IPS DF 19.7 (cell line): ENCODE measurements around the gene HUS1B.
"Not testable (repeated sequence)": the region's sequence is repeated elsewhere in the genome, so short reads cannot be mapped to it uniquely, and the experiment has no call there.

Source experiments
- DNase-seq: peaks from one replicate; pipeline ENCODE4 v3.0.0-alpha.2; 2013; ENCODE audit warnings: low read depth, low spot score

Gene HUS1B

GRCh38 chr6:656460-657252, at the start of gene HUS1B:
TSS of gene HUS1B (minus strand) at chr6:657100. CDS start at chr6:656944, 156 bp downstream.
- no peak for DNase-seq

GRCh38 chr6:706146-706545, 49.2 kb upstream of the HUS1B start:
- DNase-seq, result no peak

- no peak for DNase-seq
Observed at GRCh38 chr6:705047-705446, 48.1 kb upstream of the HUS1B start.

GRCh38 chr6:704046-704445, 47.1 kb upstream of the HUS1B start:
- DNase-seq, result no peak

GRCh38 chr6:703552-703951, 46.7 kb upstream of the HUS1B start:
- DNase-seq, result no peak

- no peak for DNase-seq
Observed at GRCh38 chr6:701700-702479, 45.0 kb upstream of the HUS1B start.

- DNase-seq, result no peak
Observed at GRCh38 chr6:701215-701614, 44.3 kb upstream of the HUS1B start.

- DNase-seq, result no peak
Observed at GRCh38 chr6:700490-700889, 43.6 kb upstream of the HUS1B start.

- no peak for DNase-seq
Observed at GRCh38 chr6:699319-699718, 42.4 kb upstream of the HUS1B start.

GRCh38 chr6:694431-695126, 37.7 kb upstream of the HUS1B start:
- not testable (repeated sequence) for DNase-seq

GRCh38 chr6:693723-694009, 36.8 kb upstream of the HUS1B start:
- no peak for DNase-seq

GRCh38 chr6:692858-693722, 36.2 kb upstream of the HUS1B start, which contains the start of gene EXOC2:
TSS of gene EXOC2 (minus strand) at chr6:693139. CDS start at chr6:637818, 55,321 bp downstream.
- peak; percentile 48 for DNase-seq

GRCh38 chr6:692356-692851, 35.5 kb upstream of the HUS1B start:
- DNase-seq, result no peak

- DNase-seq, result no peak
Observed at GRCh38 chr6:689223-689622, 32.3 kb upstream of the HUS1B start.

GRCh38 chr6:686497-686896, 29.6 kb upstream of the HUS1B start:
- no peak for DNase-seq

- no peak for DNase-seq
Observed at GRCh38 chr6:684831-685636, 28.1 kb upstream of the HUS1B start.

- peak; percentile 94 for DNase-seq
Observed at GRCh38 chr6:683742-684440, 27.0 kb upstream of the HUS1B start.

- DNase-seq, result no peak
Observed at GRCh38 chr6:680666-681340, 23.9 kb upstream of the HUS1B start.

GRCh38 chr6:680251-680650, 23.4 kb upstream of the HUS1B start:
- no peak for DNase-seq
